ENCODE results near the gene FGF14. TPM values are rescaled to one million over a fixed set of nuclear protein-coding genes. Genes with fewer than 3 reads are reported as not detected.
"Not testable (repeated sequence)": the region's sequence is repeated elsewhere in the genome, so short reads cannot be mapped to it uniquely, and the experiment has no call there.

Gene FGF14
- total and polyA plus RNA-seq, 5 donors from 2014 or later, result 0.09 TPM; not detected in 4

- no peak overlapping the region for H3K27ac ChIP-seq (ENCODE audit: insufficient read depth, low read length, poor library complexity, severe bottlenecking)
- H3K36me3 ChIP-seq (ENCODE audit: control insufficient read depth, insufficient read depth, low read length), result no peaks in the 10 kb centered on the region
- H3K4me3 Mint-ChIP-seq, result no peak overlapping the region
- DNase-seq (no peak), ATAC-seq (ENCODE audit: low read depth in 2 of 2) (no peak)
- H3K9me3 ChIP-seq (ENCODE audit: control insufficient read depth in 2 of 2, low read length in 2 of 2), result no peaks in the 10 kb centered on the region
- no peaks in the 10 kb centered on the region for H3K4me1 Mint-ChIP-seq
- no peaks in the 10 kb centered on the region for H3K27me3 Mint-ChIP-seq
- H3K9me3 Mint-ChIP-seq, result peaks cover 0 to 5% (median 0%) of the 10 kb centered on the region in 7 donors
- H3K36me3 Mint-ChIP-seq, result no peaks in the 10 kb centered on the region
- no peak overlapping the region for H3K27ac Mint-ChIP-seq
- H3K27me3 ChIP-seq (ENCODE audit: control insufficient read depth, insufficient read depth, low read length), result no peaks in the 10 kb centered on the region
- H3K4me1 ChIP-seq (ENCODE audit: control insufficient read depth, insufficient read depth, low read length, poor library complexity, severe bottlenecking), result no peaks in the 10 kb centered on the region
- H3K4me3 ChIP-seq (ENCODE audit: low read depth, low read length), result no peak overlapping the region
Measured at GRCh38 chr13:102117175-102117831, 284.5 kb downstream of the FGF14 start.

- Mint-ChIP-seq H3K4me3 (no peak overlapping the region), H3K9me3 (peaks cover 0 to 2% (median 0%) of the 10 kb centered on the region in 7 donors), H3K4me1 (no peaks in the 10 kb centered on the region), H3K36me3 (no peaks in the 10 kb centered on the region), H3K27me3 (no peaks in the 10 kb centered on the region), H3K27ac (no peak overlapping the region)
- Histone ChIP-seq H3K27me3 (ENCODE audit: control insufficient read depth, insufficient read depth, low read length) (no peaks in the 10 kb centered on the region), H3K36me3 (ENCODE audit: control insufficient read depth, insufficient read depth, low read length) (no peaks in the 10 kb centered on the region), H3K4me3 (ENCODE audit: low read depth, low read length) (no peak overlapping the region), H3K27ac (ENCODE audit: insufficient read depth, low read length, poor library complexity, severe bottlenecking) (no peak overlapping the region), H3K4me1 (ENCODE audit: control insufficient read depth, insufficient read depth, low read length, poor library complexity, severe bottlenecking) (no peaks in the 10 kb centered on the region), H3K9me3 (ENCODE audit: control insufficient read depth in 2 of 2, low read length in 2 of 2) (no peaks in the 10 kb centered on the region)
- ATAC-seq (ENCODE audit: low read depth in 2 of 2) (no peak), DNase-seq (no peak)
Measured at GRCh38 chr13:102103469-102103868, 298.4 kb downstream of the FGF14 start.

GRCh38 chr13:102100234-102100633 is 301.6 kb downstream of the FGF14 start:
- no peak overlapping the region for H3K27ac ChIP-seq (ENCODE audit: insufficient read depth, low read length, poor library complexity, severe bottlenecking)
- no peaks in the 10 kb centered on the region for H3K36me3 ChIP-seq (ENCODE audit: control insufficient read depth, insufficient read depth, low read length)
- H3K9me3 ChIP-seq (ENCODE audit: control insufficient read depth in 2 of 2, low read length in 2 of 2), result no peaks in the 10 kb centered on the region
- H3K4me3 ChIP-seq (ENCODE audit: low read depth, low read length), result no peak overlapping the region
- Mint-ChIP-seq H3K4me3 (no peak overlapping the region), H3K27ac (no peak overlapping the region), H3K9me3 (peaks cover 0 to 2% (median 0%) of the 10 kb centered on the region in 7 donors), H3K36me3 (no peaks in the 10 kb centered on the region), H3K27me3 (no peaks in the 10 kb centered on the region), H3K4me1 (no peaks in the 10 kb centered on the region)
- no peak for ATAC-seq (ENCODE audit: low read depth in 2 of 2)
- H3K4me1 ChIP-seq (ENCODE audit: control insufficient read depth, insufficient read depth, low read length, poor library complexity, severe bottlenecking), result no peaks in the 10 kb centered on the region
- no peaks in the 10 kb centered on the region for H3K27me3 ChIP-seq (ENCODE audit: control insufficient read depth, insufficient read depth, low read length)
- DNase-seq, result no peak

GRCh38 chr13:102097708-102098107 is 304.1 kb downstream of the FGF14 start:
- no peaks in the 10 kb centered on the region for H3K4me1 Mint-ChIP-seq
- Histone ChIP-seq H3K4me3 (ENCODE audit: low read depth, low read length) (no peak overlapping the region), H3K9me3 (ENCODE audit: control insufficient read depth in 2 of 2, low read length in 2 of 2) (no peaks in the 10 kb centered on the region), H3K27ac (ENCODE audit: insufficient read depth, low read length, poor library complexity, severe bottlenecking) (no peak overlapping the region), H3K4me1 (ENCODE audit: control insufficient read depth, insufficient read depth, low read length, poor library complexity, severe bottlenecking) (no peaks in the 10 kb centered on the region), H3K36me3 (ENCODE audit: control insufficient read depth, insufficient read depth, low read length) (no peaks in the 10 kb centered on the region), H3K27me3 (ENCODE audit: control insufficient read depth, insufficient read depth, low read length) (no peaks in the 10 kb centered on the region)
- H3K27ac Mint-ChIP-seq, result no peak overlapping the region
- H3K27me3 Mint-ChIP-seq, result no peaks in the 10 kb centered on the region
- no peak for DNase-seq
- peaks cover 0 to 2% (median 0%) of the 10 kb centered on the region in 7 donors for H3K9me3 Mint-ChIP-seq
- no peaks in the 10 kb centered on the region for H3K36me3 Mint-ChIP-seq
- ATAC-seq (ENCODE audit: low read depth in 2 of 2), result no peak
- H3K4me3 Mint-ChIP-seq, result no peak overlapping the region

GRCh38 chr13:102093288-102093687 is 308.6 kb downstream of the FGF14 start:
- not testable (repeated sequence) for H3K27me3 ChIP-seq (ENCODE audit: control insufficient read depth, insufficient read depth, low read length); H3K9me3 ChIP-seq (ENCODE audit: control insufficient read depth in 2 of 2, low read length in 2 of 2); DNase-seq; H3K36me3 Mint-ChIP-seq; H3K27ac Mint-ChIP-seq; H3K4me3 Mint-ChIP-seq; H3K4me1 ChIP-seq (ENCODE audit: control insufficient read depth, insufficient read depth, low read length, poor library complexity, severe bottlenecking); H3K27me3 Mint-ChIP-seq; ATAC-seq (ENCODE audit: low read depth in 2 of 2); H3K27ac ChIP-seq (ENCODE audit: insufficient read depth, low read length, poor library complexity, severe bottlenecking); H3K4me1 Mint-ChIP-seq; H3K9me3 Mint-ChIP-seq; H3K4me3 ChIP-seq (ENCODE audit: low read depth, low read length); H3K36me3 ChIP-seq (ENCODE audit: control insufficient read depth, insufficient read depth, low read length)

- Mint-ChIP-seq H3K4me1 (no peaks in the 10 kb centered on the region), H3K9me3 (peaks cover 0 to 2% (median 0%) of the 10 kb centered on the region in 7 donors), H3K27ac (no peak overlapping the region), H3K27me3 (no peaks in the 10 kb centered on the region), H3K36me3 (no peaks in the 10 kb centered on the region), H3K4me3 (no peak overlapping the region)
- no peak overlapping the region for H3K27ac ChIP-seq (ENCODE audit: insufficient read depth, low read length, poor library complexity, severe bottlenecking)
- ATAC-seq (ENCODE audit: low read depth in 2 of 2) (no peak), DNase-seq (no peak)
- H3K27me3 ChIP-seq (ENCODE audit: control insufficient read depth, insufficient read depth, low read length), result no peaks in the 10 kb centered on the region
- no peaks in the 10 kb centered on the region for H3K4me1 ChIP-seq (ENCODE audit: control insufficient read depth, insufficient read depth, low read length, poor library complexity, severe bottlenecking)
- H3K4me3 ChIP-seq (ENCODE audit: low read depth, low read length), result no peak overlapping the region
- no peaks in the 10 kb centered on the region for H3K9me3 ChIP-seq (ENCODE audit: control insufficient read depth in 2 of 2, low read length in 2 of 2)
- H3K36me3 ChIP-seq (ENCODE audit: control insufficient read depth, insufficient read depth, low read length), result no peaks in the 10 kb centered on the region
Measured at GRCh38 chr13:102091231-102091630, 310.6 kb downstream of the FGF14 start.

- Mint-ChIP-seq H3K27ac (no peak overlapping the region), H3K4me3 (no peak overlapping the region), H3K36me3 (no peaks in the 10 kb centered on the region), H3K9me3 (peaks cover 0 to 2% (median 0%) of the 10 kb centered on the region in 7 donors), H3K27me3 (no peaks in the 10 kb centered on the region), H3K4me1 (no peaks in the 10 kb centered on the region)
- H3K9me3 ChIP-seq (ENCODE audit: control insufficient read depth in 2 of 2, low read length in 2 of 2), result no peaks in the 10 kb centered on the region
- ATAC-seq (ENCODE audit: low read depth in 2 of 2), result no peak
- no peaks in the 10 kb centered on the region for H3K36me3 ChIP-seq (ENCODE audit: control insufficient read depth, insufficient read depth, low read length)
- H3K4me1 ChIP-seq (ENCODE audit: control insufficient read depth, insufficient read depth, low read length, poor library complexity, severe bottlenecking), result no peaks in the 10 kb centered on the region
- no peak overlapping the region for H3K4me3 ChIP-seq (ENCODE audit: low read depth, low read length)
- DNase-seq, result no peak
- no peaks in the 10 kb centered on the region for H3K27me3 ChIP-seq (ENCODE audit: control insufficient read depth, insufficient read depth, low read length)
- H3K27ac ChIP-seq (ENCODE audit: insufficient read depth, low read length, poor library complexity, severe bottlenecking), result no peak overlapping the region
Measured at GRCh38 chr13:102090532-102090931, 311.3 kb downstream of the FGF14 start.

GRCh38 chr13:102089722-102090121 is 312.1 kb downstream of the FGF14 start:
- H3K27me3 ChIP-seq (ENCODE audit: control insufficient read depth, insufficient read depth, low read length), result no peaks in the 10 kb centered on the region
- ATAC-seq (ENCODE audit: low read depth in 2 of 2), result no peak
- no peaks in the 10 kb centered on the region for H3K27me3 Mint-ChIP-seq

More at GRCh38 chr13:102089722-102090121, 312.1 kb downstream of the FGF14 start:
- no peaks in the 10 kb centered on the region for H3K4me1 Mint-ChIP-seq
- no peaks in the 10 kb centered on the region for H3K36me3 ChIP-seq (ENCODE audit: control insufficient read depth, insufficient read depth, low read length)
- peaks cover 0 to 2% (median 0%) of the 10 kb centered on the region in 7 donors for H3K9me3 Mint-ChIP-seq
- H3K4me1 ChIP-seq (ENCODE audit: control insufficient read depth, insufficient read depth, low read length, poor library complexity, severe bottlenecking), result no peaks in the 10 kb centered on the region
- no peak overlapping the region for H3K27ac ChIP-seq (ENCODE audit: insufficient read depth, low read length, poor library complexity, severe bottlenecking)
- no peak overlapping the region for H3K4me3 ChIP-seq (ENCODE audit: low read depth, low read length)
- no peak overlapping the region for H3K27ac Mint-ChIP-seq
- no peak overlapping the region for H3K4me3 Mint-ChIP-seq
- H3K9me3 ChIP-seq (ENCODE audit: control insufficient read depth in 2 of 2, low read length in 2 of 2), result no peaks in the 10 kb centered on the region
- no peak for DNase-seq
- H3K36me3 Mint-ChIP-seq, result no peaks in the 10 kb centered on the region
